ENCODE measurements around the gene IPO4.
"Not testable (repeated sequence)": the region's sequence is repeated elsewhere in the genome, so short reads cannot be mapped to it uniquely, and the experiment has no call there.

IPO4 gene

GRCh38 chr14:24216345-24216699 lies 27.7 kb upstream of the IPO4 start:
- DNase-seq = no peak

- peak; percentile 82 to 91 for DNase-seq
These were observed 27.1 kb upstream of the IPO4 start, which contains the start of gene MDP1 for GRCh38 chr14:24215495-24216344. TSS of gene MDP1 (minus strand) at chr14:24216066. CDS start at chr14:24215955, 111 bp downstream.

DNA sequence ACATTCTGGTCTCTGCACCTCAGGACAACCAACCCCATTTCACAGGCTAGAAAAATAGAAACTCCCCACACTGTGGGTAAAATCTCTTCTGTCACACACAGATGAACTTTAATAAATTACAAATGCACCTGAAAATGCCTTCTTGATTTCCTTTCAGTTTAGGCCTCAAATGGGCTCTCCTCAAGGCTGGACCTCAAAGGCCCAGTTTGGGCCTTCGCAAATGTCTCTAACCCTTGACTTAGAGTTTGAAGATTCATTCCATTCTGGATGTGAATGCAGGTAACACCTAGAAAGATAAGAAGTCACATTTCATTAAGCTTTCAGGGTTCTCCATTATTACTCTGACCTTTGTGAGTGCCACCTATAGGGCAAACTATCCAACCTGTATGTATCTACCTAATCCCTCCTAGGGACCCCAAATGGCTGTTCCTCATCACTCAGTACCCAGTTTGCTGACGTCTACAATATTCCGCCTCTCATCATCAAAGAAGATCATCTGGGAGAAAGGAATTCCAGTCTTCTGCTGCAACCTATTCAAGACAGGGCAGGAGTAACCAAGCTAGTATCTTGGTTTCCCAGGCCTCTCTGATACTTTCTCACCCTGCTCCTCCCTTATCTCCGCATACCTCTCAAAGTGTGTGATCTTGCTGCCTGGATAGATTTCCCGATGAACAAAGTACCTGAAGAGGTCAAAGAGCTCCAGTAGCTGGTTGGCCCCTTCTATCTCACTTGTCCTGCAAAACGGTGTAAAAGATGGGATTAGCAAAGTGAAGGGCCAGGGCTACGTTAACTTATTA lies 25.4 kb upstream of the IPO4 start:
- no peak for DNase-seq

- DNase-seq = peak; percentile 89 to 90
These were observed 24.6 kb upstream of the IPO4 start, which contains the start of gene CHMP4A for GRCh38 chr14:24212924-24213865. TSS of gene CHMP4A (minus strand) at chr14:24213488. CDS start at chr14:24213439, 49 bp downstream.

- DNase-seq = no peak
These were observed 22.7 kb upstream of the IPO4 start for GRCh38 chr14:24211311-24211710.

DNA sequence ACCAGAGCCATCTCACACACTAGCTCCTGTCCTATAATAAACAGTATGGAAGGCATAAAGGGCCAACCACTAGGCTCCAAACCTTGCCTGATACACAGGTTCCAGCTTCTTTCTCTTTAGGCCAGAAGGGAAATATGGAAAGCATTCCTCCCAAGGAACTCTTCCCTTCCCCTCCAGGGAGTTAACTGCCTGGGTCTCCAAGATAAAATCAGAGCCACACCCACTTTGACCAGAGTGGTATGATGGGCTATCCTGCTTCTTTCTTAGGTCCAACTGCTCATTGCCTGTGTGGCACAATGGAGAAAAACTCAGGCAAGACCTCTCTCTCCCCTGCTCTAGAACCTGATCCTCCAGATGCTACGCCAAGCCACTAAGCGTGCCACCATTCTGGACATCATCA lies 19.0 kb upstream of the IPO4 start:
- DNase-seq = no peak

GRCh38 chr14:24207104-24207551 lies 18.5 kb upstream of the IPO4 start:
- DNase-seq = no peak

- DNase-seq = no peak
These were observed 17.9 kb upstream of the IPO4 start for GRCh38 chr14:24206260-24207103.

- DNase-seq = no peak
These were observed 15.8 kb upstream of the IPO4 start for GRCh38 chr14:24204163-24205146.

- not testable (repeated sequence) for DNase-seq
These were observed 14.8 kb upstream of the IPO4 start for GRCh38 chr14:24203249-24203886.

DNA sequence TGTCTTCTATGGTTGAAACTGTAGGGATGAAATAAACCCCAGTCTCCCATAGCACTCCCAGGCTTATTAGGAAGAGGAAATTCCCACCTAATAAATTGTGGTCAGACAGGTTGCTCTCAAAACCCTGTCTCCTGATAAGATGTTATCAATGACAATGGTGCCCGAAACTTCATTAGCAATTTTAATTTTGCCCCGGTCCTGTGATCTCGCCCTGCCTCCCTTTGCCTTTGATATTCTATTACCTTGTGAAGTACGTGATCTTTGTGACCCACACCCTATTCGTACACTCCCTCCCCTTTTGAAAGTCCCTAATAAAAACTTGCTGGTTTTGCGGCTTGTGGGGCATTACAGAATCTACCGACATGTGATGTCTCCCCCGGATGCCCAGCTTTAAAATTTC lies 13.9 kb upstream of the IPO4 start:
- DNase-seq = not testable (repeated sequence)

DNA sequence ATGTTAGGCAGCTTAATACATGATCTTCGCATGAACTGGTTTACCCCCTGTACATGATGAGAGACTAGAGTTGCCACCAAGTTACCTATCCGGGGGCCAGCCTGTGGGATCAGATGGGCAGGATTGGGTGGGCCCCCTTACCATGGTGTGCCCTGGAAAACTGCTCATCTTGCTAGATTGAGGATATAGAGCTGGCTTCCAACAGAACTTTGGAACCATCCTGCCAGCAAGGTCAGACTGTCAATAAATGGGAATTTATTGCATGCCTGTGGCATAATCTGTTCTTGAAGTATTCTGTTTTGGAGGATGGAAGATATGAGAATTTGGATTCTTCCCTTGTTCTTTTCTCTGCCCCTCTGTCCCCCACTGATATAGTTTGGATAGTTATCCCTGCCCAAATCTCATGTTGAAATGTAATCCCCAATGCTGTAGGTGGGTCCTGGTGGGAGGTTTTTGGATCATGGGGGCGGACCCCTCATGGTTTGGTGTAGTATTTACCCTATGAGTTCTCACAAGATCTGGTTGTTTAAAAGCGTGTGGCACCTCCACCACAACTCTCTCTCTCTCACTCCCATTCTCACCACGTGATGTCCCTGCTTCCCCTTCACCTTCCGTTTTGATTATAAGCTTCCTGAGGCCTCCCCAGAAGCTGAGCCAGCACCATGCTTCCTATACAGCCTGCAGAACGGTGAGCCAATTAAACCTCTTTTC lies 10.4 kb upstream of the IPO4 start:
- no peak for DNase-seq

DNA sequence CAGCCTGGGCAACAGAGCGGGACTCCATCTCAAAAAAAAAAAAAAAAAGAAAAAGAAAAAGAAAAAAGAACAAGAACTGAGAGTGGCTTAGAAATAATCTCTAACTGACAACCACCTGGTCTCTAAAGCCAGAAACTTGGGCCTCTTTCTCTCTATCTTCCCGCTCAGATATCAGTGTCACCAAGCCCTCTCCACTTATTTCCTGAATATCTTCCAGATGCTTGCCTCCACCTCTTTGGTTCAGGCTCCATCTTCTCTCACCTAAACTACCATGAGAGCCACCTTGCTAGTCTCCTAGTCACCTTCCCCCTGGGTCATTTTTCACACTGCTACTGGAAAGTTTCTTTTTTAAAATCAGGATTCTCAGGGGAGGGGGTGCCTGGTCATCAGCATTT lies 8.4 kb upstream of the IPO4 start:
- no peak for DNase-seq

DNA sequence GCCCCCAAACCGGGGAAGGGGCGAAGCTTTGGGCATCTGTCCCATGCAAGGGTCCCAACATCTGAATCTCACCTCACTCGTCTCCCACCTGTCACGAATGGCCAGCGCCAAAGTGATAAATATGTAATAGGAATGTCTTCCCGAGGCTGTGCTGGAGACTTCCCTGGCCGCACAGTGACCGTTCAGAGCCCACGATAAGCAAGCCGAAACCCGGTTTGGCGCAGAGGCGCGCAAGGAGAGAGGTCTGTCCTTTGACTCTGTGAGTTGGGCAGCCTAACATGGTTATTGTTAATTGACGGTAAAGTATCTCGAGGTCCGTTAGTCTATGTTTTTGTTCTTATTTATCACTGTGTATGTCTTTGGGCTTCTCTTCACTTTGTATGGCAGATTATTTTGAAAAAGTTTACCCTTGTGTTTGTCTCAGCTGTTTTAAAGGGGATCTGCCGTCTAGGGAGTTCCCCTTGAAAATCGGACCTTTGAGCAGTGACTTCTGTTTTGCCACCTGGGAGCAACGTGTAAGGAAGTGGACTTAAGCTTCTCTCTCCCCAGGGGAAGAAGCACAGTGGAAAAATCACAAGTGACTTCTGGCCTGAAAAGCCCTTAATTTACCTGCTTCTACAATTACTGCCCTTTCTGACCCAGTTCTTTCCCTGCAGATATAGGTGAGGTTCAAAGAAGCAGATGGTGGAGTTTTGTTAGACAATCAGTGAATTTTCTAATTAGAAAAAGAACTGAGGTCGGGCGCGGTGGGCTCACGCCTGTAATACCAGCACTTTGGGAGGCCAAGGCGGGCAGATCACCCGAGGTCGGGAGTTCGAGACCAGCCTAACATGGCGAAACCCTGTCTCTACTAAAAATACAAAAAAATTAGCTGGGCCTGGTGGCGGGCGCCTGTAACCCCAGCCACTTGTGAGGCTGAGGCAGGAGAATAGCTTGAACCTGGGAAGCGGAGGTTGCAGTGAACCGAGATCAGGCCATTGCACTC lies 7.7 kb upstream of the IPO4 start:
- DNase-seq = no peak

- peak; percentile 74 to 76 for DNase-seq
These were observed 6.8 kb upstream of the IPO4 start, which contains the start of gene TM9SF1 for GRCh38 chr14:24195186-24196070. TSS of gene TM9SF1 (minus strand) at chr14:24195441. CDS start at chr14:24195019, 422 bp downstream.

DNA sequence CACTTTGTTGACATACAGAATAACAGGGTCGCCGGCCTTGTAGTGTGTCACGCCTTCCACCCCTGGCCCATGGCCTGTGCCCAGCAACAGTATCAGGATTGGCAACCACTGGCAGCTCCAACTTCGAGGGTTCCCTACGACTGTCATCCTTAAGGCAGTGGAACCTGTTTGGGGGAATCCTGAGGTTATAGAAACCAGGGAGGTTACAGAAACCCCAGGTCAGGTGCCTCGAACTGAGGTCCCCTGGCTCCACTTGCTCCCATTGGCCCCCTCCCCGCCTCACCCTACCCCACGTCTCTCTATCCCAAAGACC lies 6.2 kb upstream of the IPO4 start:
- DNase-seq = no peak
